Activated CD8-positive, alpha-beta memory T cell treated with anti-CD3 and anti-CD28 coated beads, Interleukin-2, amount 50 U/mL, for 1 hour (primary cell): ENCODE results near the gene TAOK1.

Experiments
- DNase-seq: peaks from one replicate; pipeline ENCODE4 v3.0.0-alpha.2; 2020; ENCODE audit errors: extremely low read depth

The TAOK1 gene

GRCh38 chr17:29571486-29571882, 181.3 kb downstream of the TAOK1 start:
- DNase-seq = no peak

- no peak for DNase-seq
These were observed 181.9 kb downstream of the TAOK1 start for GRCh38 chr17:29571883-29572681.

- DNase-seq = no peak
These were observed 182.8 kb downstream of the TAOK1 start for GRCh38 chr17:29572691-29573557.

GRCh38 chr17:29573558-29573869, 183.4 kb downstream of the TAOK1 start:
- no peak for DNase-seq

GRCh38 chr17:29573871-29574731, 183.9 kb downstream of the TAOK1 start:
- DNase-seq = no peak

- no peak for DNase-seq
These were observed 184.8 kb downstream of the TAOK1 start for GRCh38 chr17:29574732-29575510.

- DNase-seq = no peak
These were observed 185.5 kb downstream of the TAOK1 start for GRCh38 chr17:29575511-29576213.

- no peak for DNase-seq
These were observed 186.2 kb downstream of the TAOK1 start for GRCh38 chr17:29576214-29577000.

GRCh38 chr17:29577001-29577370, 186.8 kb downstream of the TAOK1 start:
- no peak for DNase-seq

- no peak for DNase-seq
These were observed 187.4 kb downstream of the TAOK1 start for GRCh38 chr17:29577385-29578211.

GRCh38 chr17:29578626-29579485, 188.7 kb downstream of the TAOK1 start:
- DNase-seq = no peak

GRCh38 chr17:29579866-29580771, 190.0 kb downstream of the TAOK1 start:
- DNase-seq = peak; percentile 68

GRCh38 chr17:29581583-29582253, 191.6 kb downstream of the TAOK1 start:
- DNase-seq = no peak

- no peak for DNase-seq
These were observed 192.1 kb downstream of the TAOK1 start for GRCh38 chr17:29582254-29582765.

- DNase-seq = no peak
These were observed 192.6 kb downstream of the TAOK1 start for GRCh38 chr17:29582772-29583171.
